Activated CD8-positive, alpha-beta T cell treated with anti-CD3 and anti-CD28 coated beads, Interleukin-2, amount 10 ng/mL, durations not matched to agents 7 days and 5 days (primary cell): ENCODE results near the gene CHD2. TPM values are rescaled to one million over a fixed set of nuclear protein-coding genes. Genes with fewer than 3 reads are reported as not detected.

Source experiments
- ATAC-seq: fragments of 150-1000 bp; cut with Tn5 transposase; one replicate; pipeline ENCODE4 v1.10.0; 2021; ENCODE audit warnings: moderate library complexity
- CTCF ChIA-PET: fragments of 350-600 bp; sonication (Branson Sonifier 250); formaldehyde crosslinking; loops from one replicate; lab custom pipeline; 2021; ENCODE audit warnings: antibody characterized with exemption; lab: Charles Lee
- POLR2A ChIA-PET: fragments of 350-600 bp; sonication (Branson Sonifier 250); formaldehyde crosslinking; loops from one replicate; lab custom pipeline; 2021; ENCODE audit warnings: antibody characterized with exemption; lab: Charles Lee
- DNase-seq: peaks from one replicate; pipeline ENCODE4 v3.0.0-alpha.2; 2020
- H3K27ac Mint-ChIP-seq: one replicate; pipeline ENCODE4 v1.8.0; 2021; ENCODE audit warnings: mild to moderate bottlenecking, mixed read lengths
- H3K27me3 Mint-ChIP-seq: one replicate; pipeline ENCODE4 v1.8.0; 2021; ENCODE audit warnings: low read depth, mixed read lengths
- H3K36me3 Mint-ChIP-seq: one replicate; pipeline ENCODE4 v1.8.0; 2021; ENCODE audit warnings: low read depth, mixed read lengths
- H3K4me1 Mint-ChIP-seq: one replicate; pipeline ENCODE4 v1.8.0; 2021; ENCODE audit warnings: low read depth, mixed read lengths
- H3K4me3 Mint-ChIP-seq: one replicate; pipeline ENCODE4 v1.8.0; 2021; ENCODE audit warnings: mild to moderate bottlenecking, mixed read lengths
- H3K9me3 Mint-ChIP-seq: one replicate; pipeline ENCODE4 v1.8.0; 2022; ENCODE audit warnings: mixed read lengths; ENCODE audit not compliant: insufficient read depth
- total RNA-seq, 2 experiments: library from RNA; stranded (reverse); gene quantifications; one replicate each; pipeline ENCODE4 v1.2.3, GENCODE V29; 2021

Gene CHD2
- total RNA-seq, 2 experiments from 2014 or later, result 137 to 144 TPM

- ChIA-PET CTCF (no interaction called here), POLR2A (no interaction called here)
- ATAC-seq (no peak), DNase-seq (no peak)
- H3K27ac Mint-ChIP-seq, result no peak overlapping the region
- peaks cover 19% of the 10 kb centered on the region for H3K4me1 Mint-ChIP-seq
- H3K9me3 Mint-ChIP-seq, result no peaks in the 10 kb centered on the region
- H3K27me3 Mint-ChIP-seq, result no peaks in the 10 kb centered on the region
- peaks cover 88% of the 10 kb centered on the region for H3K36me3 Mint-ChIP-seq
- no peak overlapping the region for H3K4me3 Mint-ChIP-seq
These were observed 59.1 kb downstream of the CHD2 start for GRCh38 chr15:92959219-92959618.

DNA sequence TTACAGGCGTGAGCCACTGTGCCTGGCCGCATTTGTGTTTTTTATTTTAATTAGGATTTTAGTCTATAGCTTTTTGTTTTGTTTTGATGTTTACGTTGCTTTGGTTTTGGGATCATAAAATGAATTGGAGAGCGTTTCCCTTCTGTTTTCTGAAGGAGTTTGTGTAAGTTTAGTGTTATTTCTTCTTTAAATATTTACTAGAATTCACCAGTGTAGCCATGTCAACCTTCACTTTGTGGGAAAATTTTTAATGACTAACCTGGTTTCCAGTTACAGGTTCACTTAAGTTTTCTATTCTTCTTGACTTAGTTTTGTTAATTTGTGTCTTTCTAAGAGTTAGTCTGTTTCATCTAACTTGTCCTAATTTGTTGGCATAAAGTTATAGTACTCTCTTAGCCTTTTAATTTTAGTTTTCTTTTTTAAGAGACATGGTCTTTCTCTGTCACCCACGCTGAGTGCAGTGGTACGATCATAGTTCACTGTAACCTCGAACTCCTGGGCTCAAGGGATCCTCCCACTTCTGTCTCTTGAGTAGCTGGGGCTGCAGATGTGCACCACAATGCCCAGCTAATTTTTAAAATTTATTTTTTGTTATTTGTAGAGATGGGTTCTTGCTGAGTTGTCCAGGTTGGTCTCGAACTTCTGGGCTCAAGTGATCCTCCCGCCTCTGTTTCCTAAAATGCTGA lies 61.0 kb downstream of the CHD2 start:
- no peak overlapping the region for H3K4me3 Mint-ChIP-seq
- H3K4me1 Mint-ChIP-seq, result peaks cover 19% of the 10 kb centered on the region
- H3K27me3 Mint-ChIP-seq, result no peaks in the 10 kb centered on the region
- no peak for DNase-seq
- POLR2A ChIA-PET, result no interaction called here
- ATAC-seq, result no peak
- H3K9me3 Mint-ChIP-seq, result no peaks in the 10 kb centered on the region
- H3K27ac Mint-ChIP-seq, result no peak overlapping the region
- H3K36me3 Mint-ChIP-seq, result peaks cover 83% of the 10 kb centered on the region
- CTCF ChIA-PET, result interaction anchor here (1.2 kb wide), 2 partner anchors 22 to 164 kb away, joined by 3 to 4 read pairs; no protein-coding TSS in a partner anchor

DNA sequence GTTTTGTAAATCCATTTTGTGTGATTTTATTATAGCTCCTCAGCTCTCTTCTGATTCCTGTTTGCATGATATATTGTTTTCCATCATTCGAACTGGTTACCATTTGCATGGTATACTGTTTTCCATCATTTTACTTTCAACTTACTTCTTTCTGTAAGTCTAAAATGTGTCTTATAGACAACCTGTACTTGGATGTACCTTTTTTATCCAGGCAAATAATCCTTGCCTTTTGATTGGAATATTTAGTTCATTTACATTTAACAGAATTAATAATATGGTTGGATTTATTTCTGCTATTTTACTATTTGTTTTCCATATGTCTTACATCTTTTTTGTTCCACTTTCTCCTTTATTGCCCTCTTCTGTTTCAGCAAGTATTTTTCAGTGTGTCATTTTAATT lies 62.8 kb downstream of the CHD2 start:
- no peaks in the 10 kb centered on the region for H3K9me3 Mint-ChIP-seq

GRCh38 chr15:92963794-92964193 lies 63.7 kb downstream of the CHD2 start:
- peaks cover 6% of the 10 kb centered on the region for H3K4me1 Mint-ChIP-seq
- ATAC-seq (no peak), DNase-seq (no peak)
- ChIA-PET CTCF (interaction anchor here (1.2 kb wide), 1 partner anchor 9 kb away, joined by 4 read pairs; no protein-coding TSS in a partner anchor), POLR2A (no interaction called here)
- no peaks in the 10 kb centered on the region for H3K9me3 Mint-ChIP-seq
- no peak overlapping the region for H3K27ac Mint-ChIP-seq
- H3K4me3 Mint-ChIP-seq, result no peak overlapping the region
- H3K36me3 Mint-ChIP-seq, result peaks cover 78% of the 10 kb centered on the region
- no peaks in the 10 kb centered on the region for H3K27me3 Mint-ChIP-seq

More for the DNA sequence above, 62.8 kb downstream of the CHD2 start:
- CTCF ChIA-PET, result interaction anchor here (0.8 to 1.7 kb wide), 3 partner anchors 9 to 25 kb away, joined by 3 to 4 read pairs (median 3); no protein-coding TSS in a partner anchor
- POLR2A ChIA-PET, result no interaction called here
- Mint-ChIP-seq H3K4me3 (no peak overlapping the region), H3K27ac (no peak overlapping the region), H3K4me1 (peaks cover 10% of the 10 kb centered on the region), H3K36me3 (peaks cover 80% of the 10 kb centered on the region), H3K27me3 (no peaks in the 10 kb centered on the region)
- DNase-seq (no peak), ATAC-seq (no peak)

DNA sequence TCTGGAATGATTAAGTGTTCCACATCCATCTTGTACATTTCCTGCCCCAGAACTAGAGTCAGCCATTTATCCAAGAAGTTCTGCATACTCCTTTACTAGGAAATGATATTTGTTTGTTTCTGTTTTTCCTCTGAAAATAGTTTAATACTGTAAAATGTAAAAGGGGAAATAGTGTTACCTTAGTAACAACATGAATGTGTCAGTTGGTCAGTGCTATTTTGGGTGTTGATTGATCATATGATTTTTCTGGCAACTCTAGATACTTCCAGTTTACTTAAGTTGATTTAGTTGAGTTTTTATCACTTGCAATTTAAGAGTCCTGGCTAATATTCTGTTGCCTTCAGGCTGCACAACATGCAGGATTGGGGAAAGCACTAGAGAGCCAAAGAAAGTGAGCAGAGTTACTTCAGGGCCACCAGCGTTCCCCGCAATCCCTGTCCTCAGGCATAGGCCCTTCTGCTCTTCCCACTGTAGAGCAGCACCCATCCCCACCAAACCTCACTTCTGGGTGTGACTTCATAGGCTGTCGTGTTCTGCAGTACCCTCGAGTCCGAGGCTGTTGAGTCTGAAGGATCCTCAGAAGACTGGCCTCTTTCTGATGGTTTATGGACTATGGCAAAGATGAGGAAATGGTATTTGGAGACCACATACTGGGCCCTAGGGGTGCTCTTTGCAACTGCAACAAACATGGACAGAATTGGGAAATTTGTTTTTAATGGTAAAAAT lies 69.0 kb downstream of the CHD2 start:
- H3K4me3 Mint-ChIP-seq, result no peak overlapping the region
- H3K36me3 Mint-ChIP-seq, result peaks cover 72% of the 10 kb centered on the region
- no peak for DNase-seq
- H3K27me3 Mint-ChIP-seq, result no peaks in the 10 kb centered on the region
- POLR2A ChIA-PET, result interaction anchor here (0.6 kb wide), 1 partner anchor 10 kb away, joined by 6 read pairs; no protein-coding TSS in a partner anchor
- no peaks in the 10 kb centered on the region for H3K9me3 Mint-ChIP-seq
- no peaks in the 10 kb centered on the region for H3K4me1 Mint-ChIP-seq
- H3K27ac Mint-ChIP-seq, result no peak overlapping the region
- ATAC-seq, result no peak
- CTCF ChIA-PET, result interaction anchor here (1.2 kb wide), 2 partner anchors 51 to 172 kb away, joined by 3 to 4 read pairs; no protein-coding TSS in a partner anchor

DNA sequence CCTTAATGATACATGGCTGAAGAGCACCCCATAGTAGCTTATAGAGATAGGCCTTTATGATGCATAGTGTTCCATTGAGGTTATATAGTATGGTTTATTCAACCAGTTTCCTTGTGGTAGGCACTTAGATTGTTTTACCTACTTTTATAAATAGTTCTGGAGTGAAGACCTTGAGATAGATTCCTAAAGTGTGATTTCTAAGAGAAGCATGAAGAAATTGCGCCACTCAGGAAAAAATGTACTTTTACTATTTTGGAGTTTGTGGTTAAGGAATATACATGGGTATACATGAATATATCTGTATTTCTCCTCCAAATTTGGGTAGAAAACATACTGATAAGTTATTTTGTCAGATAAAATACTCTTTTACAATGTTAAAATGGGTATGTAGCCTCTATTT lies 70.5 kb downstream of the CHD2 start:
- no peak for DNase-seq
- no peak overlapping the region for H3K27ac Mint-ChIP-seq
- no peak for ATAC-seq
- no peak overlapping the region for H3K4me3 Mint-ChIP-seq
- H3K9me3 Mint-ChIP-seq, result no peaks in the 10 kb centered on the region
- ChIA-PET CTCF (interaction anchor here (1.0 kb wide), 1 partner anchor 174 kb away, joined by 3 read pairs; no protein-coding TSS in a partner anchor), POLR2A (no interaction called here)
- H3K36me3 Mint-ChIP-seq, result peaks cover 71% of the 10 kb centered on the region
- no peaks in the 10 kb centered on the region for H3K27me3 Mint-ChIP-seq
- no peaks in the 10 kb centered on the region for H3K4me1 Mint-ChIP-seq

DNA sequence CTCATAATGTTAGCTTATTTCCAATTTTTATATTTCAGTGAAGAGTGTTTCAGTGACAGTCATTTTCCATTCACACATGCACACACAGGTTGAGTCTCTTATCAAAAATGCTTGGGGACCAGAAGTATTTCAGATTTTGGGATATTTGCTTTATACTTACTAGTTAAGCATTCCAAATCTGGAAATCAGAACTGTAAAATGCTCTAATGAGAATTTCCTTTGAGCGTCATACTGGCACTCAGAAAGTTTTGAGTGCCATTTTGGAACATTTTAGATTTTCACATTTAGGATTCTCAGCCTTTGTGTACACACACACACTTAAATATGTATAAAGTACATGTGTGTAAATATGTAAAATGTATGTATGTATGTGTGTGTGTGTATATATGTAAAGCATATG lies 71.0 kb downstream of the CHD2 start:
- Mint-ChIP-seq H3K9me3 (no peaks in the 10 kb centered on the region), H3K4me1 (no peaks in the 10 kb centered on the region), H3K36me3 (peaks cover 75% of the 10 kb centered on the region), H3K27ac (no peak overlapping the region), H3K27me3 (no peaks in the 10 kb centered on the region), H3K4me3 (no peak overlapping the region)
- DNase-seq (no peak), ATAC-seq (no peak)
- ChIA-PET CTCF (interaction anchor here (1.0 kb wide), 1 partner anchor 175 kb away, joined by 3 read pairs; no protein-coding TSS in a partner anchor), POLR2A (no interaction called here)

DNA sequence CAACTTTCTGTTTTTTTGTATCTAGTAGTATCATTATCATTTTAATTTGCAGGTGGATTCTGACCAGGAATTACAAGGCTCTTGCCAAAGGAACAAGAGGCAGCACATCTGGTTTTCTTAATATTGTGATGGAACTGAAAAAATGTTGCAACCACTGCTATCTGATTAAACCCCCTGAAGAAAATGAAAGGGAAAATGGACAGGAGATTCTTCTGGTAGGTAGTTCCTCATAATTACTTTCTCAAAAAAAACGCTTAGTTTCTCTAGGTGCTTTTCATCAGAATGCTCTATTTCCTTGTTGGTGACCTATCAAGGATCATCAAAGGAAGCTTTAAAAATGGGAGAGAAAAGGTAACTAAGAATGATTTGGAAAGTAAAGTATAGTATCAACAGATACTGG lies 71.6 kb downstream of the CHD2 start:
- Mint-ChIP-seq H3K9me3 (no peaks in the 10 kb centered on the region), H3K27me3 (no peaks in the 10 kb centered on the region), H3K36me3 (peaks cover 75% of the 10 kb centered on the region), H3K27ac (peak overlapping the region; percentile 7), H3K4me3 (no peak overlapping the region), H3K4me1 (no peaks in the 10 kb centered on the region)
- DNase-seq (no peak), ATAC-seq (no peak)
- CTCF ChIA-PET, result interaction anchor here (1.0 kb wide), 1 partner anchor 174 kb away, joined by 4 read pairs; no protein-coding TSS in a partner anchor
- POLR2A ChIA-PET, result no interaction called here

DNA sequence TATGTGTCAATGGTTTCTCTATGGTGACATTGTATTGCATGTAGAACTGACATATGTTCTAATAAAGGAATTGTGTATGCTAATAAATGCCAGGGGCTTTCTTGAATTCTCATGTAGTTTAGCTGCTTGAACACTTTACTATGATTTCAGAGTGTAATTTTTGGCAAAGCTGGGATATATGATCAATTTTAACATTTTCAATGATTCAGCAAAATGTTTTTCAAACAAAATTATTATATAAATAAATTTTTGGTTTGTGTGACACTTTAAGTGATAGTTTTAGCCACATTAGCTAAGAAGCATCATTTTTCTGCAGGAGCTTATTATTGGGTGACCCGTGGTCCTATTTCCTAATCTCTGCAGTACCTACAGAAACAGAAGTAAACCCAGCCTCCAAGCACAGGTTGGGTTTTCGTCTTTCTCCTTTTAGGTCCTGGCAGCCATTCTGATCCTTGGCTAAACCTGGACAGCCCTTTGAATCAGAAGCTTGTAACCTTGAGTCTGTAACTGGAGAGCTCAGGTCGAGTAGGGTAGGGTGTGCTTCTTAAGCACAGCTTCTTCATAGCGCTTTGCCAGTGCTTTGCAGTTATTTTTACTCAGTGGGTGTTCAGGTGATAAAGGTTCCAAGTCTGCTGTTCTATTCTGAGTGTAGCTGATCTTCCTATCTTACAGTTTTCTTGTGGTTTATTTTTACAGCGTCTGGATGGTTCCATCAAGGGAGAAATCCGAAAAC lies 74.2 kb downstream of the CHD2 start:
- no peak overlapping the region for H3K27ac Mint-ChIP-seq
- H3K27me3 Mint-ChIP-seq, result no peaks in the 10 kb centered on the region
- DNase-seq, result no peak
- no peak for ATAC-seq
- H3K4me3 Mint-ChIP-seq, result no peak overlapping the region
- no peaks in the 10 kb centered on the region for H3K9me3 Mint-ChIP-seq
- POLR2A ChIA-PET, result interaction anchor here (1.3 kb wide), 1 partner anchor 37 kb away, joined by 3 read pairs; no protein-coding TSS in a partner anchor
- CTCF ChIA-PET, result interaction anchor here (0.8 kb wide), 1 partner anchor 28 kb away, joined by 3 read pairs; no protein-coding TSS in a partner anchor
- peaks cover 3% of the 10 kb centered on the region for H3K4me1 Mint-ChIP-seq
- peaks cover 80% of the 10 kb centered on the region for H3K36me3 Mint-ChIP-seq

GRCh38 chr15:92979011-92979701 lies 79.0 kb downstream of the CHD2 start:
- no peak for ATAC-seq
- ChIA-PET CTCF (interaction anchor here (1.2 to 2.3 kb wide), 2 partner anchors 25 to 51 kb away, joined by 3 to 5 read pairs; no protein-coding TSS in a partner anchor), POLR2A (interaction anchor here (0.6 to 0.7 kb wide), 2 partner anchors 10 to 24 kb away, joined by 5 to 6 read pairs; no protein-coding TSS in a partner anchor)
- no peak overlapping the region for H3K4me3 Mint-ChIP-seq
- no peaks in the 10 kb centered on the region for H3K9me3 Mint-ChIP-seq
- no peak overlapping the region for H3K27ac Mint-ChIP-seq
- peaks cover 3% of the 10 kb centered on the region for H3K4me1 Mint-ChIP-seq
- no peaks in the 10 kb centered on the region for H3K27me3 Mint-ChIP-seq
- H3K36me3 Mint-ChIP-seq, result peaks cover 57% of the 10 kb centered on the region
- no peak for DNase-seq

GRCh38 chr15:92981333-92981732 lies 81.2 kb downstream of the CHD2 start:
- Mint-ChIP-seq H3K27ac (no peak overlapping the region), H3K9me3 (no peaks in the 10 kb centered on the region), H3K36me3 (peaks cover 52% of the 10 kb centered on the region), H3K4me1 (peaks cover 5% of the 10 kb centered on the region), H3K27me3 (no peaks in the 10 kb centered on the region), H3K4me3 (no peak overlapping the region)
- ATAC-seq (no peak), DNase-seq (no peak)
- ChIA-PET CTCF (interaction anchor here (1.2 to 2.3 kb wide), 2 partner anchors 27 to 37 kb away, joined by 3 to 5 read pairs; no protein-coding TSS in a partner anchor), POLR2A (no interaction called here)
